Measurements from ENCODE around the gene NPFFR2.

GRCh38 chr4:72031868-72032608 lies at the start of gene NPFFR2:
- TF ChIP-seq CTCF (conservative IDR thresholded peaks at IDR 0.05 in 1 of 2, IDR thresholded peaks at IDR 0.05 in 1 of 2; ENCODE audit: extremely low read depth in 1 of 2, insufficient read depth in 1 of 2, low read depth in 1 of 2, low read length in 2 of 2) (no peak), EZH2 (IDR thresholded peaks at IDR 0.05; ENCODE audit: borderline replicate concordance, low read length) (no peak)

Measured in mammary epithelial cell (primary cell).